Testis (tissue), 5 donors: Measurements from ENCODE around the gene IL26. TPM values are rescaled to one million over a fixed set of nuclear protein-coding genes. Genes with fewer than 3 reads are reported as not detected.

ENCODE experiments used
- DNase-seq: peaks from one replicate; pipeline ENCODE4 v3.0.0-alpha.2; 2019
- H3K27ac ChIP-seq, 2 donors: fragments of 200-600 bp; sonication (generic); one replicate each; pipeline ENCODE4 v1.5.1; 2019
- H3K27me3 ChIP-seq: fragments of 200-600 bp; sonication (generic); one replicate; pipeline ENCODE4 v1.5.1; 2019
- H3K36me3 ChIP-seq: fragments of 200-600 bp; sonication (generic); one replicate; pipeline ENCODE4 v1.5.1; 2017; ENCODE audit warnings: low read depth; ENCODE audit errors: missing control alignments
- H3K4me1 ChIP-seq: fragments of 200-600 bp; sonication (generic); one replicate; pipeline ENCODE4 v1.5.1; 2019
- H3K4me3 ChIP-seq, 2 donors: fragments of 200-600 bp; sonication (generic); one replicate each; pipeline ENCODE4 v1.5.1; 2017 to 2019
- H3K9me3 ChIP-seq: fragments of 200-600 bp; sonication (generic); one replicate; pipeline ENCODE4 v1.5.1; 2017
- CTCF ChIP-seq, 3 experiments: fragments of 450-650 bp in 2 of 3; fragments of 200-600 bp in 1 of 3; sonication (generic) in 1 of 3; IDR thresholded peaks; one replicate each; pipeline ENCODE4 v1.5.1; 2016 to 2019; ENCODE audit warnings: antibody characterized with exemption in 3 of 3, mild to moderate bottlenecking in 2 of 3, moderate library complexity in 1 of 3
- POLR2A ChIP-seq: fragments of 450-650 bp; IDR thresholded peaks from one replicate; pipeline ENCODE4 v1.6.1; 2017; ENCODE audit warnings: antibody characterized with exemption, mild to moderate bottlenecking, moderate library complexity
- WGBS, 2 donors: methylation state at CpG; one replicate each; pipeline ENCODE4 v1.1.5; 2018; 5-methylcytosine and 5-hydroxymethylcytosine counted together
- intact Hi-C: fragments of 100-400 bp; cut with DNase I; formaldehyde crosslinking; loops from one replicate; pipeline ENCODE4 v1.15.1; 2023; ENCODE audit warnings: low total_unique reads
- long read RNA-seq, 2 donors: transcript quantifications; one replicate each; lab custom pipeline, GENCODE V29; 2026
- polyA plus RNA-seq: library from polyadenylated mRNA; stranded (reverse); fragments of 350-450 nt; fragmentation: Illumina TruSeq; extraction: RNeasy Lipid Tissue Mini Kit (QIAGEN cat#74804); gene quantifications from one replicate; pipeline ENCODE4 v1.2.3, GENCODE V29; 2014; ENCODE audit warnings: low read depth, low replicate concordance; ENCODE audit not compliant: insufficient read depth
- total RNA-seq, 2 donors: library from RNA; depleted of rRNA; stranded (reverse); fragments of >200 nt; gene quantifications; one replicate each; pipeline ENCODE4 v1.2.3, GENCODE V29; 2016

IL26 gene
- not detected for total RNA-seq
- polyA plus RNA-seq = not detected
- long read RNA-seq, donor 1 = 0 reads
- long read RNA-seq, donor 2 = 0 reads

- TF ChIP-seq CTCF (IDR thresholded peaks at IDR 0.05) (no peak), POLR2A (no peak)
- 82 to 83% methylated on average over 8 of the region's 8 CpGs for WGBS, 2 donors
- H3K4me1 ChIP-seq = no peaks in the 10 kb centered on the region
- H3K36me3 ChIP-seq = no peaks in the 10 kb centered on the region
- H3K4me3 ChIP-seq = no peak within 1 kb of the TSS
- DNase-seq = no peak
- no peaks in the 10 kb centered on the region for H3K9me3 ChIP-seq
- intact Hi-C loops = no loop called here
- no peaks in the 10 kb centered on the region for H3K27me3 ChIP-seq
- no peak within 1 kb of the TSS for H3K27ac ChIP-seq
Measured at GRCh38 chr12:68225576-68226476, at the start of gene IL26. IL26 (minus strand) TSS chr12:68225810; CDS start chr12:68225756, 54 bp downstream.

- intact Hi-C loops = no loop called here
- no peaks in the 10 kb centered on the region for H3K36me3 ChIP-seq
- no peaks in the 10 kb centered on the region for H3K4me1 ChIP-seq
- no peak for TF ChIP-seq POLR2A
- no peak for TF ChIP-seq CTCF (IDR thresholded peaks at IDR 0.05)
- no peaks in the 10 kb centered on the region for H3K9me3 ChIP-seq
- no peak overlapping the region for H3K27ac ChIP-seq
- no peak for DNase-seq
- no peak overlapping the region for H3K4me3 ChIP-seq
- H3K27me3 ChIP-seq = no peaks in the 10 kb centered on the region
Measured at GRCh38 chr12:68272732-68273131, 47.1 kb upstream of the IL26 start.

GRCh38 chr12:68271346-68271745 lies 45.7 kb upstream of the IL26 start:
- H3K27ac ChIP-seq = no peak overlapping the region
- WGBS, 2 donors = 67 to 77% methylated on average over 8 of the region's 8 CpGs
- no peak overlapping the region for H3K4me3 ChIP-seq
- no peaks in the 10 kb centered on the region for H3K4me1 ChIP-seq
- no peaks in the 10 kb centered on the region for H3K9me3 ChIP-seq
- no peaks in the 10 kb centered on the region for H3K36me3 ChIP-seq
- TF ChIP-seq CTCF (IDR thresholded peaks at IDR 0.05) = no peak
- intact Hi-C loops = no loop called here
- H3K27me3 ChIP-seq = no peaks in the 10 kb centered on the region
- no peak for DNase-seq

- no peak for DNase-seq
- Histone ChIP-seq H3K27me3 (no peaks in the 10 kb centered on the region), H3K9me3 (no peaks in the 10 kb centered on the region), H3K36me3 (no peaks in the 10 kb centered on the region), H3K27ac (no peak overlapping the region), H3K4me3 (no peak overlapping the region), H3K4me1 (no peaks in the 10 kb centered on the region)
- intact Hi-C loops = no loop called here
- no peak for TF ChIP-seq POLR2A
- TF ChIP-seq CTCF (IDR thresholded peaks at IDR 0.05) = no peak
- WGBS, 2 donors = 85 to 87% methylated on average over 3 of the region's 3 CpGs
Measured at GRCh38 chr12:68270358-68270757, 44.7 kb upstream of the IL26 start.

- no peaks in the 10 kb centered on the region for H3K9me3 ChIP-seq
- intact Hi-C loops = no loop called here
- H3K4me3 ChIP-seq = no peak overlapping the region
- H3K27ac ChIP-seq = no peak overlapping the region
- H3K36me3 ChIP-seq = no peaks in the 10 kb centered on the region
- TF ChIP-seq CTCF (IDR thresholded peaks at IDR 0.05) (no peak), POLR2A (no peak)
- WGBS, 2 donors = 90 to 94% methylated on average over 2 of the region's 2 CpGs
- DNase-seq = no peak
- H3K27me3 ChIP-seq = no peaks in the 10 kb centered on the region
- H3K4me1 ChIP-seq = no peaks in the 10 kb centered on the region
Measured at GRCh38 chr12:68269779-68270178, 44.2 kb upstream of the IL26 start.
